A673 (cell line): ENCODE measurements around the gene C3orf62.

ENCODE experiments used
- CTCF ChIP-seq: fragments of 300-800, 200-600 bp; sonication (generic); conservative IDR thresholded peaks from 2 replicates; pipeline ENCODE4 v1.5.1; 2017; ENCODE audit warnings: low read depth, mild to moderate bottlenecking, antibody characterized with exemption, low read length, moderate library complexity, mixed read lengths
- EZH2 ChIP-seq: fragments of 200-600 bp; sonication (generic); IDR thresholded peaks from 2 replicates; pipeline ENCODE4 v1.6.1; 2017; ENCODE audit warnings: borderline replicate concordance, low read depth, mild to moderate bottlenecking, mixed read lengths, antibody characterized with exemption, low read length; ENCODE audit not compliant: poor library complexity, severe bottlenecking

GRCh38 chr3:49278548-49278947 is 1.5 kb upstream of the C3orf62 start:
- TF ChIP-seq CTCF (no peak), EZH2 (no peak)
